ENCODE results near the gene SPTBN1. TPM values are rescaled to one million over a fixed set of nuclear protein-coding genes. Genes with fewer than 3 reads are reported as not detected.

SPTBN1 gene
- total and polyA plus RNA-seq, 2 of the 13 experiments (the other 11 are each of a cell fraction or from before 2014, with no cell fraction given), result 123 to 299 TPM

DNA sequence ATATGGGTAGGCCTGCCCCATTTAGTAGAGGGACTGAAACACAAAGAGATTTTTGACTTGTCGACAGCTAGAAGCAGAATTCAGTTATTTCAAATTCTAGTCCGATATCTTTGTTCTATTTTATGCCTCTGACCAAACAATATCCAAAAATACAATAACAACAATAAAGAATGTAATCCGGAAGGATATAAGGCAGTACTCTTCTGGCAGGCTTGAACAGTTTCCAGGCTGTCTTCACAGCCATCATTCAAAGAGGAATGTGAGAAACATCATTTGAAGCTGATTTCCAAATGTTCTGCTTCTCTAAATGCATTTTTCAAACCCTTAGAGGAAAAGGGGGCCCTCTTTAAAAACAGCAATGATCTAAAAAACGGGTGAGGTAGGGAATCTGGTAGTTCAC lies 36.7 kb upstream of the SPTBN1 start:
- CTCF ChIA-PET (ENCODE audit: low intra/inter-chr PET ratio, low total read pairs), result no interaction called here

GRCh38 chr2:54419855-54420523 lies 36.1 kb upstream of the SPTBN1 start:
- Histone ChIP-seq H3K27me3 (ENCODE audit: control insufficient read depth in 1 of 2, insufficient read depth in 2 of 2, low read length in 2 of 2) (no peaks in the 10 kb centered on the region), H3K4me3 (replicated peaks in 1 of 3; ENCODE audit: insufficient read depth in 1 of 3, low read depth in 2 of 3, low read length in 3 of 3) (no peak overlapping the region), H3K79me2 (ENCODE audit: insufficient read depth, low read length) (no peaks in the 10 kb centered on the region), H4K20me1 (ENCODE audit: insufficient read depth, low read length) (no peaks in the 10 kb centered on the region), H3K27ac (ENCODE audit: extremely low read length, insufficient read depth, low read length) (no peak overlapping the region), H3K36me3 (replicated peaks in 1 of 2; ENCODE audit: control insufficient read depth in 1 of 2, insufficient read depth in 2 of 2, low read length in 2 of 2) (no peaks in the 10 kb centered on the region), H3K9ac (ENCODE audit: insufficient read depth, low read depth, low read length) (no peak overlapping the region), H3K4me2 (ENCODE audit: low read depth, low read length) (peak overlapping the region; percentile 10; the same call in 1 of the 2 replicates), H2AFZ (ENCODE audit: low read length) (no peak overlapping the region), H3K9me3 (ENCODE audit: low read length) (no peaks in the 10 kb centered on the region), H3K4me1 (ENCODE audit: insufficient read depth, low read length) (peaks cover 23% of the 10 kb centered on the region)
- ATAC-seq (no peak), DNase-seq (ENCODE audit: low spot score) (no peak), FAIRE-seq (no peak)
- 53% methylated on average over 9 of the region's 9 CpGs for WGBS (ENCODE audit: low lambda C conversion rate)
- no peak for TF ChIP-seq MTA1 (CRISPR knock-in tag; IDR thresholded peaks at IDR 0.05; ENCODE audit: borderline replicate concordance)
- TF ChIP-seq KDM2A (CRISPR knock-in tag; IDR thresholded peaks at IDR 0.05; ENCODE audit: borderline replicate concordance, low read depth), result no peak
- no peak for TF ChIP-seq MATR3 (CRISPR knock-in tag; IDR thresholded peaks at IDR 0.05)
- no peak for TF ChIP-seq ZGPAT (CRISPR knock-in tag; IDR thresholded peaks at IDR 0.05)
- TF ChIP-seq CENPT (CRISPR knock-in tag; IDR thresholded peaks at IDR 0.05; ENCODE audit: low read depth), result no peak
- no peak for TF ChIP-seq TSC22D2 (CRISPR knock-in tag; IDR thresholded peaks at IDR 0.05; ENCODE audit: borderline replicate concordance)
- no peak for TF ChIP-seq HIC2 (CRISPR knock-in tag; IDR thresholded peaks at IDR 0.05; ENCODE audit: low read depth)
- CTCF ChIA-PET (ENCODE audit: low intra/inter-chr PET ratio, low total read pairs), result no interaction called here
- no TSS peak for BruUV-seq (replicated peaks)
- POLR2A ChIA-PET, result no interaction called here
- in situ Hi-C loops (cut with HindIII; ENCODE audit: extremely low pct_ligation_motif_present, low pct_unique_long_range_greater_than_20kb) (no loop called here), intact Hi-C loops (cut with micrococcal nuclease; ENCODE audit: unreplicated experiment) (loop anchor here (5.0 kb wide), 1 partner anchor 243 kb away; no protein-coding TSS in a partner anchor)

More for the DNA sequence above, 36.7 kb upstream of the SPTBN1 start:
- POLR2A ChIA-PET, result no interaction called here
- in situ Hi-C loops (cut with HindIII; ENCODE audit: extremely low pct_ligation_motif_present, low pct_unique_long_range_greater_than_20kb), result no loop called here
- Histone ChIP-seq H4K20me1 (ENCODE audit: insufficient read depth, low read length) (no peaks in the 10 kb centered on the region), H3K36me3 (replicated peaks in 1 of 2; ENCODE audit: control insufficient read depth in 1 of 2, insufficient read depth in 2 of 2, low read length in 2 of 2) (no peaks in the 10 kb centered on the region), H3K79me2 (ENCODE audit: insufficient read depth, low read length) (no peaks in the 10 kb centered on the region), H3K27ac (ENCODE audit: extremely low read length, insufficient read depth, low read length) (no peak overlapping the region), H3K4me3 (replicated peaks in 1 of 3; ENCODE audit: insufficient read depth in 1 of 3, low read depth in 2 of 3, low read length in 3 of 3) (no peak overlapping the region), H2AFZ (ENCODE audit: low read length) (no peak overlapping the region), H3K27me3 (ENCODE audit: control insufficient read depth in 1 of 2, insufficient read depth in 2 of 2, low read length in 2 of 2) (no peaks in the 10 kb centered on the region), H3K4me1 (ENCODE audit: insufficient read depth, low read length) (peaks cover 17% of the 10 kb centered on the region), H3K9me3 (ENCODE audit: low read length) (no peaks in the 10 kb centered on the region), H3K9ac (ENCODE audit: insufficient read depth, low read depth, low read length) (no peak overlapping the region), H3K4me2 (ENCODE audit: low read depth, low read length) (no peak overlapping the region)
- no TSS peak for BruUV-seq (replicated peaks)
- TF ChIP-seq, protein P1, sequence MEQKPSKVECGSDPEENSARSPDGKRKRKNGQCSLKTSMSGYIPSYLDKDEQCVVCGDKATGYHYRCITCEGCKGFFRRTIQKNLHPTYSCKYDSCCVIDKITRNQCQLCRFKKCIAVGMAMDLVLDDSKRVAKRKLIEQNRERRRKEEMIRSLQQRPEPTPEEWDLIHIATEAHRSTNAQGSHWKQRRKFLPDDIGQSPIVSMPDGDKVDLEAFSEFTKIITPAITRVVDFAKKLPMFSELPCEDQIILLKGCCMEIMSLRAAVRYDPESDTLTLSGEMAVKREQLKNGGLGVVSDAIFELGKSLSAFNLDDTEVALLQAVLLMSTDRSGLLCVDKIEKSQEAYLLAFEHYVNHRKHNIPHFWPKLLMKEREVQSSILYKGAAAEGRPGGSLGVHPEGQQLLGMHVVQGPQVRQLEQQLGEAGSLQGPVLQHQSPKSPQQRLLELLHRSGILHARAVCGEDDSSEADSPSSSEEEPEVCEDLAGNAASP (CRISPR knock-in tag; IDR thresholded peaks at IDR 0.05; ENCODE audit: borderline replicate concordance), result no peak
- TF ChIP-seq DDIT3 (CRISPR knock-in tag; IDR thresholded peaks at IDR 0.05) (no peak), CEBPG (CRISPR knock-in tag; IDR thresholded peaks at IDR 0.05) (no peak)
- DNase-seq (ENCODE audit: low spot score) (no peak), FAIRE-seq (no peak), ATAC-seq (no peak)
- intact Hi-C loops (cut with micrococcal nuclease; ENCODE audit: unreplicated experiment), result loop anchor here (5.0 kb wide), 1 partner anchor 242 kb away; no protein-coding TSS in a partner anchor
- WGBS (ENCODE audit: low lambda C conversion rate), result 49% methylated on average over 4 of the region's 4 CpGs
